GM21737 (cell line): ENCODE data around the gene SLC17A7.
"Not testable (repeated sequence)": the region's sequence is repeated elsewhere in the genome, so short reads cannot be mapped to it uniquely, and the experiment has no call there.

Experiments used
- ATAC-seq: cut with Tn5 transposase; IDR thresholded peaks from one replicate; pipeline ENCODE4 v1.9.1; 2021; ENCODE audit warnings: mild to moderate bottlenecking, moderate library complexity; ENCODE audit not compliant: unreplicated experiment

The SLC17A7 gene

DNA sequence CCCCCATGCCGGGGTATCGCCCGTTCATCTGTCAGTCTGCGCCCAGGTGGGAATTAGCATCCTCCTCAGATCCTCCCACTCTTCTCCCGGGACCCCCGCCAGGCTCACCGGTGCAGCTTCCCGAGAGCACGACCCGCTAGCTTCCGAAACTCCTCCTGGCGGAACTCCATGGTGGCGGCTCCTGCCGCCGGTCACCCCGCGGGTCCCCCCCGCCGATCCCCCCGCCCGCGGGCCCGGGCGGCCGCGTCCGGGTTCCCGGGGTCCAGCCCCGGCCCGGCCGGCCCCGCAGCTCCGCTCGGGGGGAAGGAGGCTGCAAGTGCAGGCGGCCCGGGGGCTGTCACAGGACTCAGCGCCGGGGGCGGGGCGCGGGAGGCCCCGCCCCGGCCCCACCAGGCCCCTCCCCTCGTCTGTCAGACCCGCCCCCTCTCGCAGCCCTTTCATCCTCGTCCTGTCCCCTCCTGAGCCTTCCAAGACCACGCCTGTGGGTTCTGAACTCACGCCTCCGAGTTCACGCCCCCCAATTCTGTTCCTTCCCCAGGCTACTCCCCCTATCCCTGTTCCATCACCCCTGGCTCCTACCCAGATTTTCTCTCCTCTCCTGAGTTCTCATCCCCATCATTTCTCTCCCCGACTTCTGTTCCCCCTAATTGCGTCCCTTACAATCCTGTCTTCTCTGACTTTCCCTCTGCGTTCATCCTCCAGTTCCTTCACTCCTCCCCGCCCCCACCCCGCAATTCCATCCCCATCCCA is at the start of gene SLC17A7:
SLC17A7 (minus strand) TSS at position 318 of the 750 bp plus-strand sequence; CDS start at position 170, 148 bp downstream.
- ATAC-seq: no peak

DNA sequence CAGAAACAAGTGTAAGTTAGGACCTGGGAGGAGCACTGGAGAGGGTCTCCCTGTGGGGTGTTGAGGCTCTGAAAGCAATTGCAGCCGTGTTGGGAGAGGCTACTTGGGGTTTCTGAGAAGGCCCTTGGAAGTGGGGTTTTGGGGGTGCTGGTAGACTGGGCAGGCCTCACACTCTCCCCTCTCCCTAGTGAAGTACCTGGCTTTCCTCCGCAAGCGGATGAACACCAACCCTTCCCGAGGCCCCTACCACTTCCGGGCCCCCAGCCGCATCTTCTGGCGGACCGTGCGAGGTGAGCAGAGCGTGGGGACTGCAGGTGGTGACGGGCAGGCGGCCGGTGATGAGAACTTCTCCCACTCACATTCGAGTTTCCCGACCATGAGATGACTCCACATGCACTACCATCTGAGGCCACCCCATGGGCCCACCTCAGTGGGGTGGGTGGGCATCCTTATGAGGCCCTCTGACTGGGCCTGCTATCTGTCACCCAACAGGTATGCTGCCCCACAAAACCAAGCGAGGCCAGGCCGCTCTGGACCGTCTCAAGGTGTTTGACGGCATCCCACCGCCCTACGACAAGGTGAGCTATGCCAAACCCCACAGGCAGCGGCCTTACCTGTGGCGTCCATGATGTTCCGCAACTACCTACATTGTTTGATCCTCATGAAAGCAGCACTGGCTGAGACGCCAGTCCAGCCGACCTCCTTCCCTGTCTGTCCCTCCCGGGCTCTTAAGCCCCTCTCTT is 49.1 kb upstream of the SLC17A7 start:
- no peak for ATAC-seq

DNA sequence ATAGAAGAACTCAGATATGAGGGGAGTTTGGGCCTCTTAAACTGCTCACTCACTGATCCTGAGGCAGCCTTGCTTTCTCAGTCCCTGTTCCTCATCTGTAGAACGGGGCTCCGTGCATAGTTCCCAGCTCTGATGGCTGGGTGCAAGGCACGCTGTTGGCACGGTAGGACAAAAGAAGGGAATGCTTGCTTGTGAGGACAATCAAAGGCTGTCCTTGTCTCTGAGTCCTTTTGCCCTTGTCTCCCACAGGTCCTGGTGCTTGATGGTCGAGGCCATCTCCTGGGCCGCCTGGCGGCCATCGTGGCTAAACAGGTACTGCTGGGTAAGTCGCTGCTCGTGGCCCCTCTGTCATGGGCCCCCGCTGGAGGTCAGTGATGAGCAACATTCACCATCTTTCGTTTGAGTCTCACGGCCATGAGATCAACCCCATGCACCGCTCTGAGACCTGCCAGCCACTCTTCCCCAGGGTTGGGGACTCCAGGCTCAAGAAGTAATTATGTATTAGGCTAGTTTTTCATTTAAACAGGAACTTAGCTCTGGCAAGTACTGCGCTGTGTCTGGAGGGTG is 48.4 kb upstream of the SLC17A7 start:
- ATAC-seq: no peak

DNA sequence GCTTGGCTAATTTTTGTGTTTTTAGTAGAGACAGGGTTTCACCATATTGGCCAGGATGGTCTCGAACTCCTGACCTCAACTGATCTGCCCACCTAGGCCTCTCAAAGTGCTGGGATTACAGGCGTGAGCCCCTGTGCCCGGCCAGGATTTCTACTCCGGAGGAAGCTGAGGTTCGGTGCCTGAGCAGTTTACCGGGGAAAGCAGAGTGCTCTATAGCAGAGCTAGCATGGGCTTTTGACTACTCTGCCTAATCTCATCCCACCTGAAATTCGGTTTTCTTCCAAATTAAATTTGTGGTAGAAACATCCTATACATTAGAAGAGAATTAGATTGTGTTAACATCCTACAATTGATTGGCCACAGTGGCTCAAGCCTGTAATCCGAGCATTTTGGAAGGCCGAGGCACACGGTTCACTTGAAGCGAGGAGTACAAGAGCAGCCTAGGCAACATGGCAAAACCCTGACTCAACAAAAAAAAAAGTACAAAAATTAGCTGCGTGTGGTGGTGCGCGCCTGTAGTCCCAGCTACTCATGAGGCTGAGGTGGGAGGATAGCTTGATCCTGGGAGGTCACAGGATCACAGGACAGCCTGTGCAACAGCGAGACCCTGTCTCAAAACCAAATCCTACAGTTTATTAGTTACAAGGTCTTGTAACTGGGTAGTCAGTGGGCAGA is 47.7 kb upstream of the SLC17A7 start:
- ATAC-seq: no peak

DNA sequence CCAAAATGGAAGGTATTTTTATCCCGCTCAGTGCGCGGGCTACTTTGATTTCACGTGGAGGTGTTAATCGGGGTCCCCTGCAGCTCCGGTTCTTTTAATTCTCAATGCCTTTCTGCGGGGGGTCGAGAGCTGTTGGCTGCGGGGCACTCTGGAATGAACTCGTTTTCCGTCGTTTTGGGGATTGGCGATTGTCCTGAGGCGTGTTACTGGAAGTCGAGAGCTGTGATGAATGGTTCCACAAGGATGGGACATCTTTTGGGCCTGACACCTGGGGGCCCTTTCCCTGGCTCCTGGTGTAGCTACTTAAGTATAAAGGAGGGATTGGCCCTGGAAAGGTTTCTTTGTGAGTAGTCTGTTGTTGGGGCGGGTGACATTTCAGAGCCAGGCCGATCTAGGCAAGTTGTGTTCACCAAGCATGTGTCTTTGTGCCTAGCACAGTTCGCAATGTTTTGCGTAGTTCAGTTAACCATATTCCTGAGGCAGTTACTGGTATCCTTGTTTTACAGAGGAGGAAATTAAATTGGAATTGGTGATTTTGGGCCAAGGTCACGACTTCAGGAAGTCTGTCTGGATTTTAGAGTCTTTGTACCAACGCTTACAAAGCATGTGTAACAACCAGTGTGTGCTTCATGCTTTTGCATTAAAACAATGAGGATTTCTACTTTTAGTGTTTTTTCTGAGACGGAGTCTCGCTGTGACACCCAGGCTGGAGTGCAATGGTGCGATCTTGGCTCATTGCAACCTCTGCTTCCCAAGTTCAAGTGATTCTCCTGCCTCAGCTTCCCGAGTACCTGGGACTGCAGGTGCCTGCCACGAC is 46.9 kb upstream of the SLC17A7 start:
- ATAC-seq: no peak

DNA sequence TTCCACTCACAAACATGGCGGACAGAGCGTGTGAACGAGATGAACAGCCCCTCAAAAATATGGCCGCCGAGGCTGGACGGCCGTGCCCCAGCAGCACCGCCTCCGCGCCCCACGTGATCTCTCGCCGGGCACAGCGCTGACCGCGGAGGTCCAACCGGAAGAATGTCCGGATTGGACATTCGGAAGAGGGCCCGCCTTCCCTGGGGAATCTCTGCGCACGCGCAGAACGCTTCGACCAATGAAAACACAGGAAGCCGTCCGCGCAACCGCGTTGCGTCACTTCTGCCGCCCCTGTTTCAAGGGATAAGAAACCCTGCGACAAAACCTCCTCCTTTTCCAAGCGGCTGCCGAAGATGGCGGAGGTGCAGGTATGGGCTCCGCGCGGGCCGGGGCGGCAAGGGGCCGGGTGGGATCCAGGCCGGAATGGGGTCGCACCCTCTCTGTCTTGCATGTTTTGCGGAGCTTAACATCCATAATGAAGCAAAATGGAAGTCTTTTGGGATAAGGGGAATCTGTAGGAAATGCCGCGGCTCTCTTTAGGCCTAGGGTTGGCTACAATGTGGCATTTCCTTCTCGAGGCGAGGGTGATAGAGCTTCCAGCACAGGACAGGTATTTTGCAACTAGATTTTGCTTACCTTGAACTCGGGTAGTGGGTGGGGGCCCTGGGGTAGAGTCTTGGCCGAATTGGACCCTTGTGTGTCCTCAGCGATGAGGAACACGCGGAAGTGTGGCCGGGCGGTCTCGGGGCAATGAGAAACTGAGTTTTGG is 46.1 kb upstream of the SLC17A7 start, which contains the start of gene RPL13A:
RPL13A (plus strand) TSS at position 332 of the 769 bp plus-strand sequence; CDS start at position 354, 22 bp downstream.
- ATAC-seq: peak; percentile 89

DNA sequence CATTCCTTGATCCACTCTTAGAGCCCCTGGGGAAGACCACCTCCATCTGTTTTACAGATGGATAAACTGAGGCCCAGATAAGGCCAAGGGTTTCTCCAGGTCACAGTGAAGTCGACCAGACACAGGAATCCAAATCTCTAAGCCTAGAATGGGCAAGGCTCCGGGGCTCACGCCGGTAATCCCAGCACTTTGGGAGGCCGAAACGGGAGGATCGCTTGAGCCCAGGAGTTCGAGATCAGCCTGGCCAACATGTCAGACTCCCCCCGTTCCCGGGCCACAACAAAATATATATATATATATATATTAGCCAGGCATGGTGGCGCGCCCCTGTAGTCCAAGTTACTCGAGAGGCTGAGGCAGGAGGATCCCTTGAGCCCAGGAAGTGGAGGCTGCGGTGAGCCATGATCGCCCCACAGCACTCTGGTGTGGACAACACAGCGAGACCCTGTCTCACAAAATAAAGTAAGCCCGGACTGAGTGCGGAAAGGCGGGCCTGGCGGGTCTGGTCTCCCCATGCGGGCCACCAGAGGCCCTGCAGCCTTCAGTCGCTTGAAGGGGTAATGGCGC is 45.5 kb upstream of the SLC17A7 start:
- ATAC-seq: no peak

DNA sequence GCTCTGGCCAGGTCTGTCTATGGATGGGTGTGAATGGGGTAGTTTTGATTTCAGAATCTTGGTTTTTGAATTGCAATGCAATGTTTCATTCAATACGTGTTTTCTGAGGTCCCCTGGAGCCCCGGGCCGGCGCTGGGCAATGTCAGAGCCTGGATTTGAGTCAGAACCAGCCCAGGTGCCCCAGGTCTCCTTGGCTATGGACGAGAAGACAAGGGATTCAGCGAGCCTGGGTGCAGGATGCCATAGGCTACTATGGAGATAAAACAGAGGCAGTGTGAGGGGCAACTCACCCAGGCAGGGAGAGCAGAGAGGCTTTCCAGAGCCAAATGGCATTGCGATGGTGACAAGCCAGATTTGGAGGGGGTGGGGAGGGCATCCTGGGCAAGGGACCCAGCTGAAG is 44.9 kb upstream of the SLC17A7 start:
- ATAC-seq: no peak

DNA sequence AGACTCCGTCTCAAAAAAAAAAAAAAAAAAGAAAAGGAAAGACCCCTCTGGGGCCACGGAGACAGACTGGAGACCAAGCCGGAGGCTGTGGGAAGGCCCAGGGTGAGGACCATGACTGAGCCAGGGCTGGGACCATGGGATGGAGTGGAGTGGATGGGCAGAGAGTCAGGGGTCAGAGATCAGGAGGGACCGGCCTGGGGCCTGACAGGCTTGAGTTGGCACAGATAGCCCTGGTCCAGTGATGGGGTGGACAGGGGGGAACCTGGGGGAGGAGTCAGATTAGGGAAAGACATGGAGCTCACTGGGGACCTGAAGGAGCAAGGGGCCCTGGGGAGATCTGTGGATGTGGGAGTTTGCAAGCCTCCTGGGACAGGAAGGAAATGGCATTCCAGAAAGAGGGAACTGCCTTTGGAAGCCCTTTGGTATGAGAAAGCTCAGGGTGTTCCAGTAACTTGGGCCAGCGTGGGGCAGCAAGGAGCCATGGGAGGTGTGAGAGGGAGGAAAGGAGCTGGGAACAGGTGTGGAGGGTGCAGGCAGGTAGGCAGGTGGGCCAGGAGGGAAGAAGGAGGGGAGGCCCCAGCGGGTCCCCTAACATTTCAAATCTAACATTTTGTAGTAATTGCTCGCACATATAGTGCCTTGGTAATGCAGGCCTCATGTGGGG is 39.8 kb upstream of the SLC17A7 start:
- ATAC-seq: no peak

DNA sequence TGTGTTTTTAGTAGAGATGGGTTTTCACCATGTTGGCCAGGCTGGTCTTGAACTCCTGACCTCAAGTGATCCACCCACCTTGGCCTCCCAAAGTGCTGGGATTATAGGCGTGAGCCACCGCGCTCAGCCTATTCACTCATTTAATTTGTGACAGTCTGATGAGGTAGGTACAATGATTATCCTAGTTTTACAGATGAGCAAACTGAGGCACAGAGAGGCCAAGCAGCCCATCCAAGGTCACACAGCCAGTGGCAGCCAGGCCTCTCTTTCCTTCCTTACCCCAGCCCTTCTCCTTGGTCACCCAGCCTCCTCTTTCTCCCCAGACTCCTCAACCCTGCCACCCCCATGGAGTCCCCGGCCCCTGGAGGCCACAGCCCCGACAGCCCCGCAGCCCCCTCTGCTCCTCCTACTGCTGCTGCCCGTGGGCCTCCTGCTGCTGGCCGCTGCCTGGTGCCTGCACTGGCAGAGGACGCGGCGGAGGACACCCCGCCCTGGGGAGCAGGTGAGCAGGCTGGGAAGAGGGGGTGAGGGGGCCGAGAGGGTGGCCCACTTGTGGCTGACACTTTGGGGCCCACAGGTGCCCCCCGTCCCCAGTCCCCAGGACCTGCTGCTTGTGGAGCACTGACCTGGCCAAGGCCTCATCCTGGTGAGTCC is 38.8 kb upstream of the SLC17A7 start:
- no peak for ATAC-seq

DNA sequence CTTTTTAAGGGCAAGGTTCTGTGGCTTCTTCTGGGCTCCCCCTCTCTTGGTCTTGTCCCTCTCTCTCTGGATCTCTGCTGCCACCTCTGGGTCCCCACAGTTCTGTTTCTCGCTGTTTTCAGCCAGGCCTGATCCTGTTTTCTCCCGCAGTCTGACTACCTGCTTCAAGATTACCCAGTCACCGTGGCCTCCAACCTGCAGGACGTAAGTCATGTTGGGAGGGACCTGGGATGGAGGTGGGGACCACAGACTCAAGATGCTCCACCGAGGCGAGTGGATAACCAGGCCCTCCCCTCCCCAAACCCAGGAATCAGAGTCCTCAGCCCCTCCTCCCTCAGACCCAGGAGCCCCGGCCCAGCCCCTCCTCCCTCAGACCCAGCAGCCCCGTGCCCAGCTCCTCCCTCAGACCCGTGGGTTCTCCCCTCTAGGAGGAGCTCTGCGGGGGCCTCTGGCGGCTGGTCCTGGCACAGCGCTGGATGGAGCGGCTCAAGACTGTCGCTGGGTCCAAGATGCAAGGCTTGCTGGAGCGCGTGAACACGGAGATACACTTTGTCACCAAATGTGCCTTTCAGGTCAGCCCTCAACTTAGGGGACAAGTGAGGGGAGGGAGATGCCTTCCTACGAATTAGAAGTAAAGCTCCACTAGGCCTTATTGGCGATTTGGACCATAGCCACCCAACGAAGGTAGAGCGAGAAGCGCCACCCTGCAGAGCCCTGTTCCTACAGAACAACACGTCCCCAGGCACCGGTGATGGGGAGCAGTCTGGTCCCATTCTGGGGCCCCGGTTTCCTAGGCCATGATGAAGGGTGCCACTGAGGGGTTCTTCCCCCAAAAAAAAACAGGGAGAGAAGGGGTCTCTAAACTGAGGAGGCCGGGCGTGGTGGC is 34.9 kb upstream of the SLC17A7 start:
- no peak for ATAC-seq

DNA sequence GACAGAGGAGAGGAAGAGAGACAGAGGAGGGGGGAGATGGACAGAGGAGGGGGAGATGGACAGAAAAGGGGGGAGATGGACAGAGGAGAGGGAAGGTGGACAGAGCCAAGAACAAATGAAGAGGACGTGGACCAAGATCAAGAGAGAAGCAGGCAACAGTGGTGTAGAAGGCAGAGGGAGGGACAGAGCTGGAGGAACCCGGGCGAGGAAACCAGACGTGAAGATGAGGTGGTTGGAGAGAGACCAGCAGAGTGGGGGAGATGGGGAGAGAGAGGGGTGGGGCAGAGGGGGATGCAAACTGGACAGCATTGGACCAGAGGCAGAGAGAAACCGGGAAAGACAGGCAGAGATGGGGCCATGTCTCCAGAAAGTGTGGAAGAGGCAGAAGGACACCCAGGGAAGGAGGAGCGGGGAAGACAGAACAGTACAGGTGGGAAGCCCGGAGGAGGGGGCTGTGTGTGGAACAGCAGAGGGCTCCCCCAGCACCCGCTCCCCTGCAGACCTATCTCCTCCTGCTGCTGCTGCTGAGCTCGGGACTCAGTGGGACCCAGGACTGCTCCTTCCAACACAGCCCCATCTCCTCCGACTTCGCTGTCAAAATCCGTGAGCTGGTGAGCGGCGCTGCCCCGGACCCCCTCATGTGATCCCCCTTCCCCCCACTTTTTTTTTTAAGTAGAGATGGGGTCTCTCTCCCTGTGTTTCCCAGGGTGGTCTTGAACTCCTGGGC is 34.0 kb upstream of the SLC17A7 start:
- ATAC-seq: no peak

DNA sequence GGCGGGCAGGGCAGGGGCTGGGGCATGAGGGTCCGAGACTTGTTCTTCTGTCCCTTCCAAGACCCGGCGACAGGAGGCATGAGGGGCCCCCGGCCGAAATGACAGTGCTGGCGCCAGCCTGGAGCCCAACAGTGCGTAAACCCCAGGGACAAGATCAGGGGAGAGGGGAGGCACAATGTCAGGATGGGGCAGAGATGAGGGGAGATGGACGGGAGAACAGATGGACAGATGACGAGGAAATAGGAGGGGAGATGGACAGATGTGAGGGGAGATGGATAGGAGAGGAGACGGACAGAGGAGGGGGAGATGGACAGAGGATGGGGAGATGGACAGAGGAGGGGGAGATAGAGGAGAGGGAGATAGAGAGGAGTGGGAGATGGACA is 33.2 kb upstream of the SLC17A7 start:
- ATAC-seq: no peak

DNA sequence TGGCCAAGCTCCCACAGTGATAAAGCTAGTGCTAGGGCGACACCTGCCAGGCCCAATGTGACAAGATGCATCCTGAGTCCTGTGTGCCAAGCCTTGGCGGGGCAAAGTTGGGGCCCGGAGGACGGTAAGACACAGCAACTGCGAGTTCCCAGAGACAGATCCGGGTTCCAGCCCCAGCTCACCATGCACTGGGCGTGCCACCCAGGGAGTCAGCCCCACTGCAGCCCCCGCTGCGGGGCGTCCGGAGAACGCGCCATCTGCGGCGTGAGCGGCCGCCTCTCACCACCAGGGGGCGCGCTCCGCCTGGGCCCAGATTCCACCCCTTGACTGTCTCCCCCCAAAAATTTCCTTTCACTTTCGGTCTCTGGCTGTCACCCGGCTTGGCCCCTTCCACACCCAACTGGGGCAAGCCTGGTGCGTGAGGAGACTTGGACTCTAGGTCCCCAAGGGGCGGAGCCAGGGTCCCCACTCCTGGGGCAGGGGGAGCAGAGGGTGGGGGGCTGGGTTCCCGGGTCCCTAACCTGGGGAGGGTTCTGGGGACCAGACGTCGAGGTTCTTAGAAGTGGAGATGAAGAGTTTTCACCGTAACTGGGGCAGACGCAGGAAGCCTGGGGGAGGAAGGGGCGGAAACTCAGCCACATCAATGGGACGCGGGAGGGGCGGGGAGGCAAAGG is 32.7 kb upstream of the SLC17A7 start, which contains the start of gene FLT3LG:
FLT3LG (plus strand) TSS at position 348 of the 674 bp plus-strand sequence. CDS start 425 bp downstream, outside the sequence.
- peak; percentile 50 for ATAC-seq

DNA sequence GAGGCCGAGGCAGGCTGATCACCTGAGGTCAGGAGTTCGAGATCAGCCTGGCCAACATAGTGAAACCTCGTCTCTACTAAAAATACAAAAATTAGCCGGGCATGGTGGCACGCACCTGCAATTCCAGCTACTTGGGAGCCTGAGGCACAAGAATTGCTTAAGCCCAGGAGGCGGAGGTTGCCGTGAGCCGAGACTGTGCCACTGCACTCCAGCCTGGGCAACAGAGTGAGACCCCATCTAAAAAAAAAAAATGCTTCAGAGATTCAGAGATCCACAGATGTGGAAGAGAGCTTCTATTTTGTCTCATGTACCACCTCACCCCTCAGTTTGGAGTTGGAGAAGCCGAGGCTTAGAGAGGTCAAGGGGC is 32.2 kb upstream of the SLC17A7 start:
- ATAC-seq: not testable (repeated sequence)

DNA sequence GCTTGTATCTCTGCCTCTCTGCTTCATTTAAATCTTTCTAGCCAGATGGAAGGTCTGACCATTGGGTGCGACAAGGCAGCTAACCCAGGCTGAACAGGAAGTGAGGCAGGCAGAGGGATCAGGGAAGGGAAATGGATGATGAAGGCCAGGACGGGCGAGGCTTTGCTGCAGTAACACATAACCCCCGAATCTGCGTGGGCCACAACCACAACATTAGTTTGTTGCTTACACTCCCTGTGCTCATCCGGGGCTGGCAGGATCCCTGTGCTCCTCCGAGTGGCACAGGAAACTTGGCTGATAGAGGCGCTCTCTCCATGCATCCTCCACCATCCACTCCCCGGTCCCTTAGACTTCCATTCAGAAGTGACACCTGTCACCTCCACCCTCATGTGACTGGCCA is 31.6 kb upstream of the SLC17A7 start:
- no peak for ATAC-seq
